SK-N-SH (cell line): Measurements from ENCODE around the gene PPM1B.

Experiments used
- CTCF ChIP-seq: fragments of 200-600 bp; sonication (generic); IDR thresholded peaks from 2 replicates; pipeline ENCODE4 v1.6.1; 2017; ENCODE audit warnings: antibody characterized with exemption, mild to moderate bottlenecking, moderate library complexity
- RCOR1 ChIP-seq: fragments of 150-350 bp; IDR thresholded peaks from 2 replicates; pipeline ENCODE4 v1.6.1; 2017; ENCODE audit warnings: antibody characterized with exemption, low read length
- TEAD4 ChIP-seq: IDR thresholded peaks from 2 replicates; pipeline ENCODE4 v1.4.0; 2012; ENCODE audit warnings: mild to moderate bottlenecking, borderline replicate concordance; ENCODE audit not compliant: insufficient read depth

DNA sequence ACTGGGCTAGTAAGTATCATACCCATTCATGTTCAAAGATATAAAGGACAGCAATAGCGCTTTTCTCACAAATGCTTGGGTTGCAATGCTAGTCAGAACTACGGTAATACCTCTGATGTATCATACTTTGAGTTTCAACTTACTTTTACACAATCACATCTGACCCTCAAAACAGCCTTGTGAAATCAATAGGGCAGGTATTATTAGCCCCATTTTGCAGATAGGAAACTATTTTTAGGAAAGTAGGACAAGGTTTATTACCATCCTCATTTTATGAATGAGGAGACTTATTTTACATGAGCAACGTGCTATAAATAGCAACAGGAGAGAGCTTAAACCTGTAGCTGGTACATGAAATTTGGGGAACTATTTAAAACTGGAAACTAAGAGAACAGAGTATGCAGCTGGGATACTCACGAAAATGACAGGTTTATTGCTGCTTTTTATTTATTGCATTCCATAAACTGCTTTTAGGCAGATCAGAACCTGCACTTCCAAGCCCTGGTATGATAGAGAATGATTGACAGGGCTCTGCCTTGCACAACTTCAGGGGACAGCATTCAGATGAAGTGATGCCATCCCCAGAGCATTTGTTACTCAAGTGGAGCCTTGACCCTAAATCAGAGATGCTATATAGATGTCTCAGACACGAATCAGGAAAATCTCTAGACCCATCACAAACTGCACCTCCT is 42.4 kb upstream of the PPM1B start:
- no peak for TF ChIP-seq TEAD4
- TF ChIP-seq RCOR1, result no peak
- TF ChIP-seq CTCF, result no peak
